ENCODE measurements around the gene SDF4. TPM values are rescaled to one million over a fixed set of nuclear protein-coding genes. Genes with fewer than 3 reads are reported as not detected.

Gene SDF4
- total and polyA plus RNA-seq, 2 of the 4 experiments (the other 2 are of a cell fraction) = 57.0 to 250 TPM

DNA sequence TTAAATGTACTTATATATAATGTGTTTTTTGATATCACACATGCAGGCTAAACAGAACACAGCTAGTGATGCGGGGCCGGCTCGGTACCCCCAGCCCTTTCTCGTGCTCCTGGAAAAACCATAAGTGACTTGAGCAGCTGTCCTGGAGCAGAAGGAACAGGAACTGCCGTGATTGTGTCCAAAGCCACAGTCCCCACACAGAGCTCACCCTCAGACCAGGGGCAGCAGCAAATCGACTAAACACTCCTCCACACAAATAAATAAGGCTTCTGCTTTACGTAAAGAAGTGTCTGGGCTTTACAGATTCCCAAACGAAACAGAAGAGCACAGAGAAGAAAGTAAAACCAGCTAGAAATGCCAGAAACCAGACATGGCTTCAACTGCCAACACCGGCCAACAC, 32.2 kb upstream of the SDF4 start (continued):
- TF ChIP-seq BHLHE40 (IDR thresholded peaks at IDR 0.05; ENCODE audit: low read depth, low read length) = no peak
- TF ChIP-seq RCOR1 (IDR thresholded peaks at IDR 0.05; ENCODE audit: insufficient replicate concordance, low read length) = no peak

DNA sequence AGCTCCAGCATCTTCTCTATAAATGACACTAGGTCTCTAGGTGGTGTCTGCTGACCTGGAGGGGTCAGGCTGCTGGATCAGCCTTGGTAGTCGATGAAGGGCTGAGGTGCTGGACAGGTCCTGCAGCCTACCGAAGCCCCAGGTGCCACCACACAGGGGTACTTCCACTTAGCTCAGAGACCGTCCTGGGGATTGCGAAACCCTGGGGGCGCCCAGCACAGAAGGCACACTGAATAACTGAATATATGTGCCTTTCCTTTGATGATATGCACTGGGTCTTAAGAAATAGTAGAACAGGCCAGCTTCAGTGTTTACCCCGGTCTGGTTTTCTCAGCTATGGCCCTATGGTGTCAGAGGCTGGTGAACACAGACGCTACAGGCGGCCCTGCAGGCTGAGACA, 31.0 kb upstream of the SDF4 start:
- peaks cover 40% of the 10 kb centered on the region for H3K4me1 ChIP-seq (ENCODE audit: control insufficient read depth, insufficient read depth, low read length)
- WGBS, 2 experiments (ENCODE audit: extremely low coverage in 2 of 2, insufficient read length in 1 of 2) = 100% methylated on average over 1 of the region's 8 CpGs; no CpG with 5 or more reads in 1 of the 2 experiments
- H2BK120ac ChIP-seq (ENCODE audit: low read depth, low read length) = peak overlapping the region; percentile 99
- peak overlapping the region; percentile 100 for H2BK5ac ChIP-seq (ENCODE audit: low read depth, low read length, poor library complexity, severe bottlenecking)
- TF ChIP-seq CHD1 (IDR thresholded peaks at IDR 0.05; ENCODE audit: low read depth, low read length) (no peak), CEBPB (IDR thresholded peaks at IDR 0.05; ENCODE audit: low read depth, low read length) (peak; percentile 86)
- H3K23ac ChIP-seq (ENCODE audit: low read depth, low read length) = peak overlapping the region; percentile 52; the same call in 1 of the 2 replicates
- in situ Hi-C loops (cut with MboI; ENCODE audit: low sequenced_read_pairs) = no loop called here
- CTCF ChIA-PET = no interaction called here
- H2AK9ac ChIP-seq (replicated peaks; ENCODE audit: low read depth, low read length, poor library complexity) = no peak overlapping the region
- peak overlapping the region; percentile 43 to 97; a peak in 3 of 4 replicates for H4K8ac ChIP-seq (ENCODE audit: low read depth in 2 of 2, low read length in 2 of 2)
- H2AFZ ChIP-seq (replicated peaks; ENCODE audit: low read length, poor library complexity) = no peak overlapping the region
- H3K14ac ChIP-seq (replicated peaks; ENCODE audit: low read depth, low read length) = peak overlapping the region; percentile 35
- peak overlapping the region; percentile 85 for H4K91ac ChIP-seq (ENCODE audit: insufficient read depth, low read depth, low read length)
- peak overlapping the region; percentile 59; the same call in 1 of the 2 replicates for H4K5ac ChIP-seq (ENCODE audit: low read depth, low read length)
- H3K9ac ChIP-seq (ENCODE audit: low read depth, low read length) = peak overlapping the region; percentile 36; the same call in 1 of the 2 replicates
- DNase-seq (no peak), ATAC-seq (ENCODE audit: low read depth) (no peak)
- H2BK15ac ChIP-seq (ENCODE audit: low read depth, low read length) = peak overlapping the region; percentile 16; the same call in 2 of the 3 replicates
- peaks cover 13% of the 10 kb centered on the region for H4K20me1 ChIP-seq (ENCODE audit: insufficient read depth, low read length)
- peak overlapping the region; percentile 98 for H3K27ac ChIP-seq (ENCODE audit: insufficient read depth, low read length)
- peaks cover 30 to 73% of the 10 kb centered on the region in 2 experiments for H3K79me1 ChIP-seq (ENCODE audit: low read depth in 1 of 2, low read length in 2 of 2)
- H3K4ac ChIP-seq (ENCODE audit: low read depth, low read length) = peak overlapping the region; percentile 97
- peaks cover 29% of the 10 kb centered on the region for H3K9me1 ChIP-seq (ENCODE audit: insufficient read depth, low read length)
- no peaks in the 10 kb centered on the region for H3K27me3 ChIP-seq (ENCODE audit: control insufficient read depth, insufficient read depth, low read length)
- no peak overlapping the region for H3K4me2 ChIP-seq (ENCODE audit: low read depth, low read length)
- peak overlapping the region; percentile 75 for H3K18ac ChIP-seq (ENCODE audit: low read depth, low read length)
- no TSS peak for BruUV-seq (replicated peaks)
- dilution Hi-C loops (cut with HindIII; ENCODE audit: low sequenced_read_pairs, unreplicated experiment) = no loop called here
- no peaks in the 10 kb centered on the region for H3K9me3 ChIP-seq (ENCODE audit: control insufficient read depth, insufficient read depth, low read length)
- H3K56ac ChIP-seq (ENCODE audit: extremely low read depth, insufficient read depth, low read length) = peak overlapping the region; percentile 53; the same call in 1 of the 2 replicates
- H3K36me3 ChIP-seq (ENCODE audit: control insufficient read depth, insufficient read depth, low read length) = peaks cover 57% of the 10 kb centered on the region
- intact Hi-C loops (cut with micrococcal nuclease) = loop anchor here (1.0 kb wide), 1 partner anchor 25 kb away; no protein-coding TSS in a partner anchor
- POLR2A ChIA-PET (ENCODE audit: unreplicated experiment) = no interaction called here
- no peak overlapping the region for H3K4me3 ChIP-seq (ENCODE audit: insufficient read depth, low read depth, low read length)
- H2AK5ac ChIP-seq (ENCODE audit: low read depth, low read length) = peak overlapping the region; percentile 85
- H2BK20ac ChIP-seq (ENCODE audit: low read depth, low read length) = peak overlapping the region; percentile 63

Measured in IMR-90 (cell line).